ENCODE measurements around the gene GJB5. TPM values are rescaled to one million over a fixed set of nuclear protein-coding genes. Genes with fewer than 3 reads are reported as not detected.
A peak's percentile ranks its signal among the peaks of the same experiment; 100 is the strongest.

The GJB5 gene
- total and polyA plus RNA-seq, 2 of the 8 experiments (the other 6 are each of a cell fraction or from before 2014, with no cell fraction given): 0.86 to 3.1 TPM

GRCh38 chr1:34785231-34785874 lies 30.5 kb downstream of the GJB5 start:
- no peak overlapping the region for H3K4me2 ChIP-seq (ENCODE audit: insufficient read depth in 1 of 2, low read depth in 2 of 2, low read length in 2 of 2)
- no peak for TF ChIP-seq POLR2A (IDR thresholded peaks at IDR 0.05; ENCODE audit: control extremely low read depth in 1 of 2, low read depth in 2 of 2, low read length in 2 of 2)
- TF ChIP-seq EZH2 (IDR thresholded peaks at IDR 0.05; ENCODE audit: low read depth, low read length, severe bottlenecking): no peak
- no peak for TF ChIP-seq USF2 (IDR thresholded peaks at IDR 0.05; ENCODE audit: low read length)
- no peak for TF ChIP-seq ASH2L (IDR thresholded peaks at IDR 0.05; ENCODE audit: low read length)
- TF ChIP-seq JUND (IDR thresholded peaks at IDR 0.05; ENCODE audit: low read length): no peak
- no peak for TF ChIP-seq TAF1 (IDR thresholded peaks at IDR 0.05; ENCODE audit: low read depth, low read length)
- no peak for TF ChIP-seq MAX (IDR thresholded peaks at IDR 0.05)
- TF ChIP-seq CBX5 (IDR thresholded peaks at IDR 0.05; ENCODE audit: low read depth, low read length): no peak
- no peak for TF ChIP-seq KDM5A (IDR thresholded peaks at IDR 0.05; ENCODE audit: low read length)
- no peaks in the 10 kb centered on the region for H3K79me2 ChIP-seq (ENCODE audit: control insufficient read depth in 1 of 2, insufficient read depth in 2 of 2, low read length in 2 of 2)

More at GRCh38 chr1:34785231-34785874, 30.5 kb downstream of the GJB5 start:
- Histone ChIP-seq H3K56ac (replicated peaks; ENCODE audit: insufficient read length, low read depth, low read length) (no peak overlapping the region), H4K5ac (ENCODE audit: insufficient read length, low read depth, low read length) (no peak overlapping the region), H3K4ac (replicated peaks; ENCODE audit: insufficient read length, low read depth, low read length) (no peak overlapping the region), H3K23ac (ENCODE audit: insufficient read length) (no peak overlapping the region), H4K91ac (replicated peaks; ENCODE audit: insufficient read length, low read length) (no peak overlapping the region), H2AFZ (ENCODE audit: low read length) (no peak overlapping the region), H3K4me1 (replicated peaks in 1 of 4; ENCODE audit: control insufficient read depth in 3 of 4, insufficient read depth in 4 of 4, low read length in 3 of 4) (peaks cover 0 to 14% (median 5%) of the 10 kb centered on the region in 4 experiments; a peak in 4 of 7 replicates), H2BK15ac (ENCODE audit: low read length) (0 out of 2 replicates have a peak overlapping the region, but pooled peaks have one; percentile 29), H3K9me3 (ENCODE audit: insufficient read depth in 2 of 2, low read depth in 1 of 2, low read length in 1 of 2) (no peaks in the 10 kb centered on the region), H2BK5ac (ENCODE audit: low read depth, low read length) (no peak overlapping the region), H3K27ac (ENCODE audit: low read depth, low read length) (no peak overlapping the region), H3K36me3 (ENCODE audit: control insufficient read depth in 2 of 4, insufficient read depth in 4 of 4, low read length in 3 of 4) (no peaks in the 10 kb centered on the region), H4K8ac (ENCODE audit: extremely low read depth, insufficient read depth, low read length) (no peak overlapping the region), H3K14ac (ENCODE audit: insufficient read length) (no peak overlapping the region), H2AK5ac (ENCODE audit: low read depth, low read length) (no peak overlapping the region), H3K27me3 (replicated peaks in 1 of 4; ENCODE audit: control insufficient read depth in 3 of 4, extremely low read depth in 1 of 4, insufficient read depth in 3 of 4, low read length in 3 of 4) (peaks cover 0 to 21% (median 10%) of the 10 kb centered on the region in 4 experiments; a peak in 5 of 7 replicates), H3K23me2 (ENCODE audit: low read depth, low read length) (peaks cover 10% of the 10 kb centered on the region; the same call in 1 of the 2 replicates), H3K18ac (ENCODE audit: extremely low read depth, low read length) (no peak overlapping the region), H2BK12ac (ENCODE audit: low read depth, low read length) (no peak overlapping the region), H3K79me1 (ENCODE audit: low read depth, low read length) (no peaks in the 10 kb centered on the region), H4K20me1 (replicated peaks in 1 of 2; ENCODE audit: control insufficient read depth in 1 of 2, insufficient read depth in 2 of 2, low read length in 2 of 2) (no peaks in the 10 kb centered on the region), H2BK20ac (ENCODE audit: low read length) (no peak overlapping the region), H2BK120ac (replicated peaks; ENCODE audit: low read depth, low read length) (no peak overlapping the region), H3K9ac (replicated peaks in 1 of 4; ENCODE audit: extremely low read depth in 1 of 4, low read depth in 3 of 4, low read length in 3 of 4) (no peak overlapping the region), H3K4me3 (ENCODE audit: extremely low read depth in 1 of 4, insufficient read depth in 2 of 4, low read depth in 3 of 4, low read length in 4 of 4) (no peak overlapping the region)
- POLR2A ChIA-PET (ENCODE audit: partially characterized antibody): interaction anchor here (1.1 kb wide), 1 partner anchor 67 kb away, joined by 3 read pairs; no protein-coding TSS in a partner anchor
- CTCF ChIA-PET (ENCODE audit: partially characterized antibody): interaction anchor here (0.6 to 1.5 kb wide), 7 partner anchors 23 to 99 kb away, joined by 3 to 5 read pairs (median 3); no protein-coding TSS in a partner anchor
- DNase-seq (ENCODE audit: low read depth in 1 of 2, low spot score in 2 of 2) (no peak), FAIRE-seq (no peak)
- WGBS, 2 experiments (ENCODE audit: extremely low coverage in 1 of 2, insufficient coverage in 1 of 2, insufficient read length in 1 of 2, insufficient replicate concordance in 2 of 2, low coverage in 1 of 2, low lambda C conversion rate in 2 of 2, missing lambda C conversion rate in 1 of 2): 88% methylated on average over 22 of the region's 22 CpGs; no CpG with 5 or more reads in 1 of the 2 experiments

Measured in H1 (cell line).